GM18508 (cell line): ENCODE results near the gene KCNMA1.
A peak's percentile ranks its signal among the peaks of the same experiment; 100 is the strongest.
"Not testable (repeated sequence)": the region's sequence is repeated elsewhere in the genome, so short reads cannot be mapped to it uniquely, and the experiment has no call there.

ENCODE experiments used
- ATAC-seq: cut with Tn5 transposase; IDR thresholded peaks from one replicate; pipeline ENCODE4 v1.9.1; 2021; ENCODE audit warnings: moderate number of reproducible peaks; ENCODE audit not compliant: insufficient read depth, unreplicated experiment

The KCNMA1 gene

DNA sequence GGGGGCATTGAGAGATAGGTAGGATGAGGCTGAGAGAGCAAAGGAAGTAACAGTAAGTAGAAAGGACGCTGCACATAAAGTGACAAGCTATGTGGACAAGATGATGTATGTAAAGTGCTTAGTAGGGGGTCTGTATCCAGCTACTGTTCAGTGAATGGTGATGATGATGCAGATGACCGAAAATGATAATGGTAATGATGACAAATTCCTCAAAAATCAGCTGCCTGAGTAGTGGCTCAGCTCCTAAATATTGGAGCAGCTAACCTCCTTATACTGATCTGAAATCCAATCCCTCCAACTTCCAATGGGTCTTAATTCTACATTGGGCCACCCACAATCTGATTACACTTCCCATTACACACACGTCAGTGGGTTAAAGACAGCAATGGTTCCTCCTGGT lies 27.1 kb upstream of the KCNMA1 start:
- ATAC-seq: no peak

DNA sequence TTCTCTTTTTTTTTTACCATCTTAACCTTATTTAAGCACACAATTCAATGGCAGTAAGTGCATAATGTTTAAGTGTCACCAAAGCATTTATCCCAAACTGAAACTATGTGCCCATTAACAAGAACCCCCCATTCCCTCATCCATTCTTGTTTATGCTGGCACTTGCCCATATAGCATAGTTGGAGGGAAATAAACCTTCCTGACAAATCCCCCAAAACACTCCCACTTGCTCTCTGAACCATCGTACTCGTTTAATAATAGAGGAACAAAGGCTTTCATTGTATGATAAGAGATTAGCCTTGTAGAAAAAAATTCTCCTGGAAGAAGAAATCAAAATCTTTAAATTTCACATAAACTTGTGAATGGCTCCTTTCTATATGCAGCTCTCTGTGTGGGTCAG lies 26.4 kb upstream of the KCNMA1 start:
- ATAC-seq: no peak

DNA sequence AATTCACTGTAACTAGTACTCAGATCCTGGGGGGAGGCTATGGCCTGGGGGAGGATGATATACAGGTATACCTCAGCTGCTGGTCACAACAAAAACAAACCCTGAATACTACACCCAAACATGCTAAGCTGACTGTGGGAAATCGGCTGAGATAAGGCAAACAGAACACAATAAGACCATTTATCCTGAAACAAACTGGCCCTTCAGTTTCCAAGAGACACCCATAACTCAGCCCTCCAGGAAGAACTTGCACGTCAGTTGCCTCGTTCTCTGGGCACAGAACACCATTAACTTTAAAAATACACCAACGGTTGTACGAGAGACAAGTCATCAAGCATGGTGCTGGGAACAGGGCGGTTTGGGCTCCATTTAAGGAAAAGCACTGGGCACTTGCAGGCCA lies 24.1 kb upstream of the KCNMA1 start:
- ATAC-seq: no peak

DNA sequence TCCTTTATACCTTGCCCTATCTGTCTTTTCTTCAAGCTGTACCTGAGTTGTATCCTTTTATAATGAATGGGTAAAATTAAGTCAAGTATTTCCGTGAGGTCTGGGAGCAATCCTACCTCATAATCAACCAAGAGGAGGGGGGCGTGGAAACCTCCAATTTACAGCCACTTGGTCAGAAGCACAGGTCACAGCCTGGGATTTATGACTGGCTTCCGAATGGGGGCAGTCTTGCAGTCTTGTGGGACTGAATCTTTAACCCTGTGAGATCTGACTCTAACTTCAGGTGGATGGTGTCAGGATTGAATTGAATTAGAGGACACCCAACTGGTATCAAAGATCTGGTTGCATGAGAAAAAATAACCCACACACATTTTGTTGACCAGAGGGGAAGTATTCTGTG lies 23.5 kb upstream of the KCNMA1 start:
- no peak for ATAC-seq

DNA sequence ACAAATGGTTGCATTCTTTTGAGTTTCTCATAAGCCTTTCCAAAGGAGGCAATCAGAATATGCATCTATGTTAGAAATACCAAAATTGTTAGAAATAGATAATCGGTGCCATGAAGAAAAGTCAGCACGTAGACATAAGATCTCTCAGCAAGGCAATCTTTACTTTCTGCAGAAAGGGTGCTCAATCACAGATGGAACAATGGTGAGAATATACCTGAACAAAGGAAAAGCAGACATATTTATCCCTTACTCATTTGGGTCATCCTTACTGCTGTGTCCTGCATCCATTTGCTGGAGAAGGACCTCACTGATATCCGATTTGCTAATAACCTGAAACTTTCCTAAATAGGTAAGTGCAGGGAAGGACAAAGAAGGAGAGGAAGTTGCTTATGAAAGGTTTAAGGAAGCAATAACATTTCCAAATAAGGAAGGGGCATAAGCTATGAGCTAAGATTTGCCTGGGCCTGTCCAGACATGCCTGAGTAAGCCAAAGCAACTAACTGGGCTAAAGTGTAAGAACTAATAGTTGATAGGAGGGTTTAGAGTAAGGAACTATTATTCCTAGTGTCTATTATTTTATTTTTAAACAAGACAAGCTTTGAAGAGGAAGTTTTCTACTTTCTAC lies 21.6 kb upstream of the KCNMA1 start:
- not testable (repeated sequence) for ATAC-seq

DNA sequence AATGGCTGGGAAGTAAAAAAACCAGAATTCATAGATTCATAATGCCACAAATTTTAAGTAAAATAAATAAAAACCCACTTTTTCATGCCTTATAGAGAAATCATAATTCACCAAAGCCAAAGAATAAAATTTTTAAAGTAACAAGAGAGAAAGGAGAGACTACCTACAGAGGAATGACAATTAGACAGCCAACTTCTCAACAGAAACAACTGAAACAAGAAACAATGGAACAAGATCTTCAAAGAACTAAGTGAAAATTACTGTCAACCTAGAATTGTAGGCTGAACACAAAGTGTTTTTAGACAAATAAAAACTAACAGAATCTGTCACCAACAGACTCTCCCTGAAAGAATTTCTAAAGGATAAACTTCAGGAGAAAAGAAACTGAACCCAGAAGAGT lies 15.6 kb upstream of the KCNMA1 start:
- no peak for ATAC-seq

DNA sequence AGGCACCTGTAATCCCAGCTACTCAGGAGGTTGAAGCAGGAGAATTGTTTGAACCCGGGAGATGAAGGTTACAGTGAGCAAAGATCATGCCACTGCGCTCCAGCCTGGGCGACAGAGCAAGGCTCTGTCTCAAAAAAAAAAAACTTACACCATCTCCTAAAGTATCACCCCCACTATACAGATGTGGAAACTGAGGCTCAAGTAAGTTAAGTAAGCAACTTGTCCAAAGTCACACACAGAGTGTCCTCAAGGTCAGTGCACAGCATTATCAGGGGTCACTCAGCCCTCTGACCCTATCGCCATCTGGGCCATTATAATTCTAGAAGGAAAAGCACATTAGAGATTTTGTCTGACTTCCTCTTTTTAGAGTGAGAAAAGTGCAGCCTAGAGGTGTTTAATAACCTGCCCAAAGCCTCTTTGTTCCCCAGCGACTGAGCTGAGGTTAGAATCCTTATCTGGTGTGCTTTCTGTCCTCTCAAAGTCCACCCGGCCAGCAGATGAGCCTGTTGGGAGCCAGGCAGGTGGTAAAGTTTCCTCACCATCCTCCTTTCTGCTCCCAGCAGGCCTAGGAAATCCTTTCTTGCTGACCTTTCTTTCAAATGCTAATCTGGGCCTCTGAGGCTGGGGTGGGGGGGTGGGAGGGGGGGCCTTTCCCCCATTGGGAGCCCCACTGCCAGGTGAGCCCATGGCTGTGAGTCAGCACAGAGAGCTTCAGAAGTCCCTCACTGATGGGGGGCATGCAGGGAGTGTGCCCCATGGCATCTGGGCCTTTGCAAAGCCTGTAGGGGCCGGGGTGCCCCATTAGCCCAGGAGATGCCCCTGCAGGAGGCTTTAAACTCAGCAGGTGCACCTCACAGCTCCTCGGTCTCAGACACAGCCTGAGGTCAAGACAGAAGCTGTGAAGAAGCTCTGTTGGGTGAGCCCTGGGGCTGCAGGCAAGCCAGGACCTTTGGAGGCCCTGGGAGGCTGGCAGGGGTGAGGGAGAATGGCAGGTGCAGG lies 12.0 kb upstream of the KCNMA1 start:
- peak; percentile 40 for ATAC-seq

DNA sequence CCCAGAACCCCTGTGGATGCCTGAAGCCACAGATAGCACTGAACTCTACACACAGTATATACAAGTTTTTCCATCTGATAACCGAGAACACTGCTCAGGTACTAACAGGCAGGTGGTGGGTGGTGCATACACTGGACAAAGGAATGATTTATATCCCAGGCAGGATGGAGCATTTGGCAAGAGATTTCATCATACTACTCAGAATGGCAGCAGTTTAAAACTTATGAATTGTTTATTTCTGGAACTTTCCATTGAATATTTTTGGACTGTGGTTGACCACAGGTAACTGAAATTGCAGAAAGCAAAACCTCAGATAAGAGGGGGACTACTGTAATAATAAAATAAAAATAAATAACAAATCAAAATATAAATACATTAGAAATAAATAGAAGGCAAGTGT lies 10.9 kb upstream of the KCNMA1 start:
- ATAC-seq: no peak

DNA sequence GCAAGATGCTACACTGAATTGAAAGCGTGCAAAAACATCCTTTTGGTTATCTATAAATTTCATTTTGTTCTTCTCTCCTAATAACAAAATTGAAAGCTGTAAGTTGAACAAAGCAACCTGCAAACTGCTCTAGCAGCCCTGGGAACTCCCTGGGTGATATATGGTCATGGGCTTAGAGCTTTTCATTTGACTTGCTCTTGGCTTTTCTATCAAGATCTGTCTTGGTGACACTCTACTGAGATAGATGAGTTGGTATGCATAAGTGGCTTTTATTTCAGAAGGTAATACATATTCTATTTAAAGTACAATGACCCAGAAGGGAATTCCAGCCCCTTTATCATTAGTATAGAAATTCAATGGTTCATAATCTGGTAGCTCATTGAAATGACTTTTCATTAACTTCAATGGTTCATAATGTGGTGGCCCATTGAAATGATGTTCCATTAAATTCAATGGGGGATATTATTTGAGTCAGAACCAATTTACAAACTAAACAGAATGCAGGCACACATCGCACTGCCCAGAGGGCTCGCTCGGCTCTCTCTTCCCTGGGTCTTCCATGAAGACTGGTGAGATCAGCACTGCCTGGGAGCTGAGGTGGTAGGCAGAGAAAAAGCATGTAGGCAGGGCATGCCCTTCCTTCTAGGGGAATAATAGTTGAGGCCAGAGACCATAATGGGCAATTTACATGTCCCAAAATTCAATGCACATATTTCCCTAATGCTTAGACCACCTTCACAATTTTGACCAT lies 10.1 kb upstream of the KCNMA1 start:
- ATAC-seq: no peak

DNA sequence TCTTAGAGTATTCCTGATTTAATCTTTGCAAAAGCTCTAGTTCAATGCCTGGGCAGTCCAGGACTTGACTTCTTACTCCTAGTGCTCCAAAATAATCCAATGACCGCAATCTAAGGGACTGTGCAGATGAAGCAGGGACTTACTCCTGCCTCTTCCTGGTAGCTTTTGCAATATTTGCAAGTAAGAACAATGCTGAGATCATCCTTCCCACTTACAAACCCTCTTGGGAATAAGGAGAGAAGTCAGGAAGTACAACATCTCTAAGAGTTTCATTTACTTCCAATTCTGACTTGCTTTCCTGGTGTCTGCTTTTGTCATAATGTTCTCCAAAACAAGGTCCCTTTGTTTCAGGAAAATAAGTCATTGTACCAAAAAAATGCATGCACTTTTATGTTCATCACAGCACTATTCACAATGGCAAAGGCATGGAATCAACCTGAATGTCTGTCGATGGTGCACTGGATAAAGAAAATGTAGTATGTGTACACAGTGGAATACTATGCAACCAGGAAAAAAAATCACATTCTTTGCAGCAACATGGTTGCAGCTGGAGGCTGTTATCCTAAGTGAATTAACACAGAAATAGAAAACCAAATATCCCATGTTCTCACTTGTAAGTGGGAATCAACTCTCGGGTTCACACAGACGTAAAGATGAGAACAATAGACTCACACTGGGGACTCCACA lies 7.1 kb upstream of the KCNMA1 start:
- ATAC-seq: no peak

DNA sequence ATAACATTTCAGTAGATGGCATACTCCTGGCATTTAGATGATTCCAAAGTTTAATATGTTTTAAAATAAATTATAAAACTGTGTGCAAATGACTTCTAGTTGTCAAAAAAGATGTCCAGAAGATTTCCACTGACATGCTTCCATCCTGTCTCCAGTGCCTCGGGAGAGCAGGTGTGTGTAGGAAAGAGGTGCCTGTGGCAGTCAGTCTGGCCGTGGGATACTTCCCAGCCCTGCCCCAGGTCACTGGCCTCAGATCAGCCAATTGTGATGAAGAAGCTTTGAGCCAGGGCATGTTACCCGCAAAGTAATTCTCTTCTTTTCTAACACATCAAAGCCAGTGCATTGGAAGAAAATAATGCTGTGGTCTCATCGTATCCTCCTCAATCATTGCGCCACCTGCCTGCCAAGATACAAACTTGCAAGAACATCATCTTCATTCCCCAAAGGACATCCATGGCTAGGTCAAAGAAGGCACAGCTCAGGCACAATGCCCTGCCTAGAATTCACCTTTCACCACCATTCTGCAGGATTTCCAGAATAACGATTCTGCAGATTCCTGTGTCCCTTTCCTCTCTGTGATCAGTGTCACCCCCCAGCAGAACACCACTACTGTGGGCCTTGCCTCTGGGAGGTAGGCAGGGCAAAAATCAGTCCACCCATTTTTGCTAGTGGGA lies 6.3 kb upstream of the KCNMA1 start:
- no peak for ATAC-seq

DNA sequence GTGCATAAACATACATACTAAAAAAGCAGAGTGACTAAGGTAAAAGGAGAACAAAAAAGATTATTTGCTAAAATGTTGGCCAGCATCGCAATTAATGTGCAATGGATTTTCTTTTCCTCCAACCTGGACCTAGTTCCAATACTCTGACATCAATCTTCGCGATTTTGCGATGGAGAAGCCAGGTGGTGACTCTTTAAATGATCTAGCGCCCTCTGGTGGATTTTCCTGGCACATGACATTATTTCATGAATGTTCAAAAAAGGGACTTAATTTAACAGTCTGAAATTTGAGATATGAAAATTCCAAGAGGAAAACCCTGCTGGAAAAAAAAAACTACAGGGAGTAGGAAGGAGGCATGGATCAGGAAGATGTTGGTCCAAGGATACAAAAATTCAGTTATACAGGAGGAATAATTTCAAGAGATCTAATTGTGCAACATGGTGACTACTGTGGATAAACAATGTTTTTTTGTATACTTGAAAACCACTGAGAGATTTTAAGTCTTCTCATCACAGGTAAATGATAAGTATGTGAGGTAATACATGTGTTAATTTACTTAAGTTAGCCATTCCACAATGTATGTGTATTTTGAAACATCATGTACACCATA lies 4.3 kb upstream of the KCNMA1 start:
- no peak for ATAC-seq

DNA sequence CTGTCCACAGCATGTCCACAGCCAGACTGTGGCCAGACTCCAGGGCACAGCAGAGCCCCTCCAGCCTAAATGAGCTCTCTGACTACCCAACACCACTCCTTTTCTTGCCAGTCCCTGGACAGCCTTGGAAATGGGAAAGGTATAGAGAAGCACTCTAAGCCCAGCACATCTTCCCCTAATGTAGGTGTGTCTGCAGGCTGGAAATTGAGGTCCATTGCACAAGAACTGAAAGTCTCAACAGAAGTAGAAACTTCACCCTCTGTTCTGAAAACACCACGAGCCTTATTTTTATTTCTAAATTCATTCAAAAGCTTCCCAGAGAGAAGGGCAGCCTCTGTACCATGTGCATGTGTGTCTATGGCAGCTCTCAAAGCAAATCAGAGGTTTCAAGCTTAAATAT lies 3.7 kb upstream of the KCNMA1 start:
- no peak for ATAC-seq

DNA sequence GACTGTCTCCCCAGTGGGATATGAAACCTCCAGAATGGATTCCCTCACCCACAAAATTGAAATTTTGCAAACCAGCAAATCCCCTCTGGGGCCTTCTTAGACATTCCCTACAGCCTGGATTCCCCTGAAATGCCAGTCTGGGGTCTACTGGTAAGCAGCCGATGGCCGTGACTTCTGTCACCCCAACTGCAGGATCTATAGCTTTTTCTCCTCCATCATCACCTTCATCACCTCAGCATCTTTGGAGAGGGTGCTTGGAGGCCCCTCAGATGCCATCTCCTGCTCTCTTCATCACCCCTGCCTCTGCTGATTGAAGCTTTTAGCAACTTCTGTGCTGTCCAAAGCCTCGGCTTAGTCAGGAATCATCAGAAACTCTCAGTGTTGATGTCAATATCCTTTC lies 2.6 kb upstream of the KCNMA1 start:
- ATAC-seq: no peak

DNA sequence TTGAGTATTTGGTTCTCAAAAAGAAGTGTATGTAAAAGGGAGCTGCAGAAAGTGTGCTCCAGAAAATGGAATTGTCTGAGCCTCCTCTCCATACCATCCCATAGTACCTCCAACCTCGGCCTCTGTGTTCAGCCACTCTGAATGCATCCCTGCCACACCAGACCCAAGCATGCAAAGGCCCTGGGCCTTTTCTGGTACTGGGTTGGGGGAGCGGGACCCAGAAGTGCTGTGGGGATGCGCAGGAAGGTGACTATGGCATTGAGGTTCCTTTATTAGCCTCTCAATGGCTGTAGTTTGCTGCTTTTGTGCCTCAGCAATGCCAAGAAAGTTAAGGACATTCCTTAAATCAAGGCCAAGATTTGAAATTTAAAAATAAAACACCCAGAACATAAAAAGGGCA lies 2.1 kb upstream of the KCNMA1 start:
- ATAC-seq: no peak

DNA sequence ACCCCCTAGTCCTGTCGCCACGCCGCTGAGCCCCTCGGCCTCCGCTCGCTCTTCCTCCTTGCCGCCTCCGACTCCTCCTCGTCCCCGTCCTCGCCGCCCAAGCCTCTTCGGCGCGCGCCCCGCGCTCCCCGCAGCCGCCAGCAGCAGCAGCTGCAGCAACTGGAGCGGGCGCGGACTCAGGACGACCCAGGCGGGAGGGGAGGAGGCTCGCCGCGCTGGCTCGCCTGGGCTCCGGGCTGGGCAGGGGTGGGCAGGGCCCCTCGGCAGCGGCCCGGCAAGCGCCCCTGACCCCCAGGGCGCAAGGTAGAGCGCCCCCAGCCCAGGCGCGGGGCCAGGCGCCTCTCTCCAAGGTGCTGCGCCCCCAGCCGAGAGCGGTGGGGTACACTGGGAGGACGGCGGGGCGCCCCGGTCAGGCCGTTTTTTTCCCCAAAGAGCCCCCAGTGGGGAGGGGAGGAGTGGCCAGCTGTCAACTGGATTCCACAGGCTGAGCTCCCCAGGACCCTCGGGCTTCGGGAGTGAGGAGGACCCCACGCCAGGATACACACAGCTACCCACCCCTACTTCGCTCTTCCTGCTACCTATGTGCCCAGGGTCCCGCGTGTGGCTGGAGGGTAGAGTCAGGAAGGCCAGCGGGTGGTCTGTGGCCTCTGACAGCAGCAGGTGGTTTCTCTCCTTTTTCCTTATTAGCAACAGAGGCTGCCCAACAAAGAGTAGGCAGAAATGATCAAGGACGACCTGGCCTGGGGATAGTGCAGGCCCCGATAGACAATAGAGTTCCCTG lies 903 bp upstream of the KCNMA1 start:
- ATAC-seq: no peak

DNA sequence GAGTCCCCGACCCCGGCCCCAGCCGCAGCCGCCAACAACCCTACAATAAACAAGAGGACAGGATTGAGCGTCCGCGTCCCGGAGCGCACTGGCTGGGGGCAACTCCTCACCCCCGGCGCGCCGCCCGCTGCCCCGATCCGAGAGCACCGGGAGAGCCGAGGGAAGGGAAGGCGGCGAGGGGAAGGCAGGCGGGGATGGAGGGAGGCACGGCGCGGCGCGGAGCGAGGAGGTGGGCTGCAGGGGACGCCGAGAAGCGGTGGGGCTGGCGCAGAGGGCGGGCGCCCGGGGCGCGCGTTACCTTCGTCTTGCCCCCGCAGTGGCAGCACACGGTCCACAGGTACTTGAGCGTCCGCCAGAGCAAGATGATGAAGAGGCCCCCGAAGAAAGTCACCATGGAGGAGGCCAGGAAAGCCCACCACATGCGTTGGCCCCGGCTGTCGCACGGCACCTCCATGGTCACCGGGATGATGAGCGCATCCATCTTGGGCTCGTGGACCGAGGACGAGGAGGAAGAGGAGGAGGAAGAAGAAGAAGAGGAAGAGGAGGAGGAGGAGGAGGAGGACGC lies 559 bp downstream of the KCNMA1 start:
- no peak for ATAC-seq

DNA sequence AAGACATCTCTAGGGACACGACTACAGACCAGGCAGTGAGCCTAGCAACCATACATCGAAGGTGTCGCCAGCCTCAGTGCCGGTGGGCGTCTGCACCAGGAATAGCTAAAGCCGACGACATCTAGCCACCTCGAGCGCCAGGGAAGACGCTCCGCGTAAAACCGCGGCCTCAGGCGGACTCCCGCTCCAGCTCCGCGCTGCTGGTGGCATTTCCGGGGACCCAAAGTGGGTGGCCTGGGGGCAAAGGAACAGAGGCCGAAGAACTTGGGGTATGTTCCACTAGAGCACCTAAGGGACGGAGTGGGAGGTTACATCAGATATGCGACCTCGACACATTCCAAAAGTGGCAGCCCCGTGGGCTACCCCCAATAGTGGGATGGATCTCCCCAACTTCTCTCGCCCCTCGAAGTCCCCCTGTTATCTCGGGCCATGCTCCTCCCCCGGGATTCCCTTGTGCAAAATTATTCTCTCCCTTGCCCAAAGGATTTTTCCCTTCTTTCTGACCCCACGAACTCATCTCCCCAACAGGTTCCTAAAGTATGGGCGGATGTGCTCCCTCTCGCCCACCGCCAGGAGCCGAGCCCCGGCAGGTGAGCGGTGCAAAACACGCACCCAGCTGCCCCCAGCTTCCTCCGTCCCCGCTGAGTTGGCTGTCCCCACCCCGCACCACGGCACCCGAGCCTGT lies 1.2 kb downstream of the KCNMA1 start:
- ATAC-seq: no peak
